Fibroblast of lung (primary cell): ENCODE measurements around the gene MTA1.

Experiments
- CTCF ChIP-seq, 2 donors: IDR thresholded peaks in 1 of 2; conservative IDR thresholded peaks in 1 of 2; 1 replicate in 1 of 2; 2 replicates in 1 of 2; pipeline ENCODE4 v1.5.1; 2011 to 2012; ENCODE audit warnings: low read length in 2 of 2, control low read depth in 1 of 2, inconsistent platforms in 1 of 2, low read depth in 1 of 2, mild to moderate bottlenecking in 1 of 2
- EZH2 ChIP-seq: IDR thresholded peaks from 2 replicates; pipeline ENCODE4 v1.5.1; 2012; ENCODE audit warnings: low read length, control low read depth, mild to moderate bottlenecking; ENCODE audit errors: missing control alignments

GRCh38 chr14:105456736-105457617 lies 37.4 kb downstream of the MTA1 start:
- TF ChIP-seq CTCF (conservative IDR thresholded peaks at IDR 0.05 in 1 of 2, IDR thresholded peaks at IDR 0.05 in 1 of 2; ENCODE audit: low read depth in 1 of 2, low read length in 2 of 2), result no peak
- no peak for TF ChIP-seq EZH2
